HG02884 (cell line): Measurements from ENCODE around the gene NCOA1.
"Not testable (repeated sequence)": the region's sequence is repeated elsewhere in the genome, so short reads cannot be mapped to it uniquely, and the experiment has no call there.

Experiments used
- ATAC-seq: cut with Tn5 transposase; IDR thresholded peaks from one replicate; pipeline ENCODE4 v1.9.1; 2021; ENCODE audit warnings: mild to moderate bottlenecking, moderate library complexity; ENCODE audit not compliant: unreplicated experiment

NCOA1 gene

GRCh38 chr2:24531610-24532009 is 40.6 kb downstream of the NCOA1 start:
- ATAC-seq, result not testable (repeated sequence)

- not testable (repeated sequence) for ATAC-seq
Observed at GRCh38 chr2:24532057-24532456, 41.0 kb downstream of the NCOA1 start.

GRCh38 chr2:24533574-24533973 is 42.5 kb downstream of the NCOA1 start:
- ATAC-seq, result not testable (repeated sequence)

GRCh38 chr2:24538720-24539119 is 47.7 kb downstream of the NCOA1 start:
- no peak for ATAC-seq

- no peak for ATAC-seq
Observed at GRCh38 chr2:24539258-24539657, 48.2 kb downstream of the NCOA1 start.

DNA sequence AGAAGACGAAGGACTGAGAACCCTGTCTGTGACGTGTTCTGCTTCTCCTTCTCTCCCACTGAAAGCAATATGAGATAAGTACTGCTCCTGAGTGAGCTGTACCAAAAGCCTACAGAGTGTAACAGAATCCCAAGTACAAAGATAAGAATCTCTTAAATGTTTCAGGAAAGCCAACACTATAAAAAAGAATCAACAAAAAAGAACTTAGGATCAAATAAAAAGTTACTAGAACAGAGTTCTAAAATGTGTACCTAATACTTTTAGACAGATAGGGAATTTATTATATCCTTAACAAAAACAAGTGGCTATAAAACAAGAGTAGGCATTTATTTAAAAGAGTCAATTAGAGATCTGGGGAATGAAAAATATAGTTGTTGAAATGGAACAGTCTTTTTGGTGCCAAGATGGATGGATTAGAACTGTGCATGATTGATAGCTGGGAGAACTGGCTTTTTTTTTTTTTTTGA is 49.0 kb downstream of the NCOA1 start:
- ATAC-seq, result no peak

DNA sequence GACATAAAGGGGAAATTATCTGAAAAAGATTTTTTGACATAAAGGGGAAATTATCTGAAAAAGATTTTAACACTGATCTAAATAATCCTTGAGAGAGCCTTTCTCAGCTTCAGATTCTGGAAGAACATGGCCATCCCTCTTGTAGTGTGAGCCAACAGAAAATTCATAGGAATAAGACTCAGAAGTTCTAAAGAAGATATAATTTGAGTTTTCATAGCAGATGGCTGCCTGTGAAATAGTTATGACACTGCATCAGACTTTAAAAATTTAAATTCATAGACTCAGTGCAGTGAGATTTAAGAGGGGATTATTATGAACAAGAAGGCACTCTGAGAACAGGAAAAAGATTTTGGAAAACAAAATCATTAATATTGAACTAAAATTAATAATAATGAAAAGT is 50.6 kb downstream of the NCOA1 start:
- no peak for ATAC-seq

DNA sequence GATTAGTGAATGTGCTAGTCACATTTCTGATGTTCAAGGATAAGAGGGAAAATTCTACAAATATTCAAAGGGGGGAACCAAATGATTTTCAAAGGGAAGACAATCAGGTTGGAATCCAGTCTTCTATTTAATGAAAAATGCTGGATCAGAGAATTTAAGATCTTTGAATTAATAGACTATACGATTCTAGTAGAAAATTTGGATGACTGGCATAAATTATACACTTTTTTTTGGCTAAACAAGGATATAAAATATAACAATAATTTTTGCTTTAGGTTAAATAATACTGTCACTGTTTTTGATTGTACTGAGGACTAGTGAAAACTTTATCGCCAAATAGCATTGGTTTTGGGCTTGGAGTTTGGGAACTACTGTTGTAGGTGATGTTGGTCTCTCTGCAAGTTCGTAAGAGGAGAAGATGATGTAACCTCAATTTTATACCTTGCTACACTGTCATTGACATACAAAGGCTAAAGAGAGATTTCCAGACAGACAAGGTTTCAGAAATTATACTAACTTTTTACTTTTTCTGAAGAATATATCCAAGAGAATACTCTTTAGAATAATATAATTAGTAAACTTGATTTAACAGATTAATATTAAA is 51.3 kb downstream of the NCOA1 start:
- ATAC-seq, result no peak

DNA sequence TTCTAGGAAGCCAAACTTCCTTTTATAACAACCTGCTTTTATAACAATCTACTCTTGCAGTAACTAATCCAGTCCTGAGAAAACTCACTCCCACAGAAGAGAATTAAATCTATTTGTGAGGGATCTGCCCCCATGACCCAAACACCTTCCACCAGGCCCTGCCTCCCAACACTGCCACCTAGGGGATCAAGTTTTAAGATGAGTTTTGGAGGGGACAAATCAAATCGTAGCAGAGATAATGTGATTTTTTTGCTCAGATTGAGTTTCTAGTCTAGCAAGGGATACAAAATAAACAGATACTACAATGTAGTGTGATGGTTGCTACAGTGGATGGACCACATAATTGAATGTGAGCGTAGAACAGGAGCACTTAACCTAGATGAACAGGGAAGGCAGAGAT is 52.2 kb downstream of the NCOA1 start:
- ATAC-seq, result no peak

- no peak for ATAC-seq
Observed at GRCh38 chr2:24544456-24545115, 53.5 kb downstream of the NCOA1 start.

DNA sequence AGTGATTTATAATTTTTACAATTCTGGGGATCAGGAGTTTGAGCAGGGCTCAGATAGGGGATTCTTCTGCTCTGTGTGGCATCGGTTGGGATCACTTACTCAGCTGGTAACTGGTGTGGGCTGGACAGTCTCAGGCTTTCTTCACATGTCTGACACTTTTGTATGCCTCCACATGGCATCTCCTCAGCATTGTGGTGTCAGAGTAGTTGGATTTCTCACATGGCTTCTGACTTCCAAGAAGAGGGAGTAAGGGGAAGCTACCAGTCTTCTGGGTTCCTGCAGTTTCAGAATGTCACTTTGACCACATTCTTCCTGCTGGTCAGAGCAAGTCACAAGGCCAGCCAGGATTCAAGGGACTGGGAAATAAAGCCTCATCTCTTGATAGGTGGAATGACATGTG is 55.6 kb downstream of the NCOA1 start:
- no peak for ATAC-seq

GRCh38 chr2:24548058-24548457 is 57.0 kb downstream of the NCOA1 start:
- no peak for ATAC-seq

- not testable (repeated sequence) for ATAC-seq
Observed at GRCh38 chr2:24550301-24550700, 59.2 kb downstream of the NCOA1 start.

DNA sequence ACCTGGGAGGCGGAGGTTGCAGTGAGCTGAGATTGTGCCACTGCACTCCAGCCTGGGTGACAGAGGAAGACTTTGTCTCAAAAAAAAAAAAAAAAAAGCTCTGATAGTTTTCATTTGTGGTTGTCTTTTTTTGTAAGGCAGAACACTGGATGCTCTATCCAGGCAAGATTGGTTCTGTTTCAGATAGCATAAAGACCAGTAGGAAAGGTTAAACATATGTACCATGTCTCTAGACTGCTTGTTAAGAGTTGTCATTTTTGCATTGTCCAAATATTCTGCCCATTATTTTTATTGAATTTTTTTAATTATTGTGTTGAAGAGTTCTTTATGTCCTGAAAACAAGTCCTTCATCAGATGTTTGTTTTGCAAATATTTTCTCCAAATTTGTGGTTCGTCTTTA is 60.0 kb downstream of the NCOA1 start:
- no peak for ATAC-seq

DNA sequence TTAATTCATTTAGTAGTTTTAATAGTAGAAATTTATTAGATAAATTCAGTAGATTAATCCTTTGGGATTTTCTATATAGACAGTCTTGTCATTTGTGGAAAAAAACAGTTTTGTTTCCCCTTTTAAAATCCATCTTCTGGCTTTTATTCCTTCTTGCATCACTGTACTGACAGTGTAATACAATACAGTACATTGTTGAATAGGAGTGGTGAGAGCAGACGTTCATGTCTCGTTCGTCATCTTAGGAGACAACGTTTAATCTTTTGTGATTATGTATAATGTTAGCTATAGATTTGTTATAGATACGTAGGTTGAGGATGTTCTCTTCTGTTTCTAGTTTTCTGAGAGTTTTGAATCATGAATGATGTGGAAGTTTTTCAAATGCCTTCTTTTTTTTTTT is 61.8 kb downstream of the NCOA1 start:
- ATAC-seq, result no peak

DNA sequence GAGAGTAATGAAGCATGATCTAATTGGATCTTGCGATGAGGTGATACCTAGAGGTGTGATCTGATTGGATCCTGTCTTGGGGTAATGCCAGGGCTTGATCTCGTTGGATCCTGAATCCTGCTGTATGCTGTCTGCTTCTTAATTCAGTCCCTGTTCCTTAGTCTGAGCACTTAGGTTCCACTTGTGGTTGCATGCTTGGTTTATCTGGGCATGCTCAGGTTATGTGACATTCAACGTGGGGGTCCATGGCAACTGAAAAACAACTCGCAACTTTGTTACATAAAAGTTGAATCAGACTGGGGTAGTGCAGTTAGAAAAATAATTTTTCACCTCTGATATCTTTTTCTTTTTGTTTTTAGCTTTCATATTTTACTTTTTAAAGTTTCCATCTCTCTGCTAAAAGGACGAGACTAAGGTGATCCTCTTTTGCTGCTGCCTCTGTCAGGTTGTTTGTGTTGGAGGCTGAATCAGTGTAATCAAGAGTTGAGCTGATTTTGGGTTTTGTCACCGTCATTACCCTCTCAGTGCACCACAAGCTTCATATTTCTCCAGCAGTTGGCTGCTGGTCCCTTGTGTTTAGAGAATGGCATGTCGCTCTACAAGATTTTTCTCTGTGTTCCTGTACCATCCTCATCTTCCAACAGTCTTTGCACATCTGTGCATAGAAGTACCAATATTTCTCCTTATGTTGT is 67.9 kb downstream of the NCOA1 start:
- no peak for ATAC-seq

- ATAC-seq, result no peak
Observed at GRCh38 chr2:24559473-24560113, 68.5 kb downstream of the NCOA1 start.

- ATAC-seq, result no peak
Observed at GRCh38 chr2:24565537-24565936, 74.5 kb downstream of the NCOA1 start.

GRCh38 chr2:24566209-24566608 is 75.2 kb downstream of the NCOA1 start:
- no peak for ATAC-seq

DNA sequence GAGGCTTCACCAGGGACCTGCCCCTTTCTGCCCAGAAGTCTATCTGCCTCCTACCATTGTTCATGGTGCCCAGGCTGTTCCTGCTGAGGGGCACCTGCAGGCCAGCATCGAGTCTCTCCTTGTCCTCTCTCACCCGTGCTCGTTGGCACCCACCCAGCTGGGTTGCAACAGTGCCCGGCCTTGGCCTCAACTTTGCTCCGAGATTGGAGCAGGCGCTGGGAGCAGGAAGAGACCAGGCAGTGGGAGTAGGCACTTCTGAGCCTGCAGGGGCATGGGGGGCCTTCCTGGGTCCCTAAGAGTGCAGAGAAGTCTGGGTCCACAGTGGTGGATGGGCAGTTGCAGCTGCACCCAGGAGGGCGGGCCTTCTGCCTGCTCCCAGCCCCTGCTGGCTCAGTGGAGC is 75.6 kb downstream of the NCOA1 start:
- ATAC-seq, result no peak

DNA sequence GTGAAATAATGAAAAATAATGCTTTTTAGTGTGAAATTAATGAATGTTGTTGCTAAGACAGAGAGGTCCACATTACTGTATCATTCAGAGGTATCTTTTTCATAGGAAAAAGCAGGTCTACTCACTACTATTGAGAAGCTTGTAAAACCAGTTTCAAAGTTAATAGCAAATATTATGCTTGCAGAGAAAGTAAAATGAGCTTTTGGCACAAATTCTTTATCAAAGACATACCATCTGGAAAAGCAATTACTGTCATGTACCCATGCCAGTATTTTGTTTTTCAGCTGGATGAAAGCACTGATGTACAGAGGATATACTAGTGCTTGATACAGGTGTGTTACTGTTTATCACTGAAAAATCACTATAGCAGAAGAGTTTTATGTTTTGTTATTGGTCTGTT is 77.5 kb downstream of the NCOA1 start:
- ATAC-seq, result no peak

GRCh38 chr2:24569565-24569964 is 78.5 kb downstream of the NCOA1 start:
- not testable (repeated sequence) for ATAC-seq
